K562 treated with DMSO at 1 percent for 4 hours (cell line): ENCODE data around the gene JPH2. TPM values are rescaled to one million over a fixed set of nuclear protein-coding genes. Genes with fewer than 3 reads are reported as not detected.

ENCODE experiments used
- total RNA-seq: library from RNA; unstranded; fragments of 300-600 nt; gene quantifications from 2 replicates; pipeline ENCODE4 v1.2.3, GENCODE V29; 2022; ENCODE audit not compliant: insufficient read depth

Gene JPH2
- total RNA-seq: not detected in 2 replicates

GRCh38 chr20:44187054-44187771 lies at the start of gene JPH2:
JPH2 (minus strand) TSS chr20:44187188; CDS start chr20:44186705, 483 bp downstream.

GRCh38 chr20:44210406-44211176 lies 23.6 kb upstream of the JPH2 start, which contains the start of gene OSER1:
OSER1 (minus strand) TSS chr20:44210771; CDS start chr20:44206957, 3,814 bp downstream.

Other genes with a start within 250 kb of the JPH2 start
- gene OSER1, start 23.6 kb upstream of the JPH2 start, total RNA-seq: 23.5 and 32.4 TPM in 2 replicates
- gene GDAP1L1, start 60.1 kb upstream of the JPH2 start, total RNA-seq: 0.52 and 1.4 TPM in 2 replicates
- 2.0 and 2.1 TPM in 2 replicates for gene FITM2, start 124.0 kb upstream of the JPH2 start, total RNA-seq
- not detected in 2 replicates for gene R3HDML, start 149.9 kb upstream of the JPH2 start, total RNA-seq
- 0.35 TPM in 1 of 2 replicates, not detected in the other for gene HNF4A, start 168.5 kb upstream of the JPH2 start, total RNA-seq